Ovary (tissue), 3 donors: ENCODE measurements around the gene ALKBH5.

Experiments used
- CTCF ChIP-seq, 3 donors: fragments of 450-650 bp in 2 of 3; fragments of 200-600 bp in 1 of 3; IDR thresholded peaks; one replicate each; pipeline versions ENCODE4 v1.5.1 to v1.8.0; 2016 to 2022; ENCODE audit warnings: antibody characterized with exemption in 3 of 3, mild to moderate bottlenecking in 1 of 3
- EP300 ChIP-seq: sonication (generic); formaldehyde crosslinking; IDR thresholded peaks from one replicate; pipeline ENCODE4 v1.6.1; 2017; ENCODE audit warnings: antibody characterized with exemption
- POLR2A ChIP-seq: fragments of 450-650 bp; IDR thresholded peaks from one replicate; pipeline ENCODE4 v1.6.1; 2017; ENCODE audit warnings: antibody characterized with exemption, mild to moderate bottlenecking, moderate library complexity
- donor health status: DM: no; HTN: no; CAD: no.

- TF ChIP-seq CTCF (IDR thresholded peaks at IDR 0.05) = no peak
- no peak for TF ChIP-seq EP300
- TF ChIP-seq POLR2A = no peak
Observed at GRCh38 chr17:18213666-18214270, 30.1 kb downstream of the ALKBH5 start.
